Measurements from ENCODE around the gene OPA1.

DNA sequence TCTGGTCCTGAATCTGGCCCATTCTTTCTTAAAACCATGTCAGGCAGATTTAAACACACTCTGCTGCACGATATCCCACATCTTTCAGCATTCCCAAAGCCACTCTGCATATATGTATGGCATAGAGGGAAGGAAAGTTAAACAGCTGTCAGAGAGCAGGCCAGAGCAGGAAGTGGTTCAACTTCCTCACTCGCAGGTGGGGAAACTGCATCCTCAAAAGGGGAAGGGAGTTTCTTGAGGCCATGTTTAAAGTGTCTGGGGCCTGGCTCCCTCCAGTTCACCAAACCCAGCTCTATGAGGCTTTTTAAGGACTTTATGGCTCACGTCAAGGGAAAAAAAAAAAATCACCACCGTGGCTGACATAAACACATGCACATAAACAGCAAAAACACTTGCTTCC, 123.1 kb downstream of the OPA1 start:
- TF ChIP-seq, protein P1, sequence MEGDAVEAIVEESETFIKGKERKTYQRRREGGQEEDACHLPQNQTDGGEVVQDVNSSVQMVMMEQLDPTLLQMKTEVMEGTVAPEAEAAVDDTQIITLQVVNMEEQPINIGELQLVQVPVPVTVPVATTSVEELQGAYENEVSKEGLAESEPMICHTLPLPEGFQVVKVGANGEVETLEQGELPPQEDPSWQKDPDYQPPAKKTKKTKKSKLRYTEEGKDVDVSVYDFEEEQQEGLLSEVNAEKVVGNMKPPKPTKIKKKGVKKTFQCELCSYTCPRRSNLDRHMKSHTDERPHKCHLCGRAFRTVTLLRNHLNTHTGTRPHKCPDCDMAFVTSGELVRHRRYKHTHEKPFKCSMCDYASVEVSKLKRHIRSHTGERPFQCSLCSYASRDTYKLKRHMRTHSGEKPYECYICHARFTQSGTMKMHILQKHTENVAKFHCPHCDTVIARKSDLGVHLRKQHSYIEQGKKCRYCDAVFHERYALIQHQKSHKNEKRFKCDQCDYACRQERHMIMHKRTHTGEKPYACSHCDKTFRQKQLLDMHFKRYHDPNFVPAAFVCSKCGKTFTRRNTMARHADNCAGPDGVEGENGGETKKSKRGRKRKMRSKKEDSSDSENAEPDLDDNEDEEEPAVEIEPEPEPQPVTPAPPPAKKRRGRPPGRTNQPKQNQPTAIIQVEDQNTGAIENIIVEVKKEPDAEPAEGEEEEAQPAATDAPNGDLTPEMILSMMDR (conservative IDR thresholded peaks at IDR 0.05; ENCODE audit: low read depth, low read length): no peak
- no peak for TF ChIP-seq EZH2 (IDR thresholded peaks at IDR 0.05; ENCODE audit: borderline replicate concordance, low read depth, low read length, poor library complexity, severe bottlenecking)

Measured in A673 (cell line).